Measurements from ENCODE around the gene TAF3.

Gene TAF3

DNA sequence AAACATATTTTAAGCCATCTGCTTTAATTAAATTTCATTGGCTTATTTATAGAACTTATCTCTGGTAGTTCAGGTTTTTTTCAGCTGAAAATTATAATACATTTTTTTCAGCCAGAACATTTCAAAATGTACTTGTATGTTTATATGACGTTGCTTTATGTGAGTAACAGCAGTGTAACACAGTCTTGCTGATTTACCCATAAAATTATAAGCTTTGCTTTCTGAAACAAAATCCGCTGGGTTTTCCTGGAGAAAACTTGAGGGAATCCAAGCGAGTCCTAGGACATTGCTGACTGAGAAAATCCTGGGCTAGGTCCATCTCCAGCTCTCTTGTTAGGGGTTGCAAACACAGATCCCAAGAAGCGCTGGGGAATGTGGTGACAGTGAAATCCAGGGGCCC is 124.0 kb downstream of the TAF3 start:
- no peak for DNase-seq

GRCh38 chr10:7942859-7943258 is 124.6 kb downstream of the TAF3 start:
- no peak for DNase-seq

GRCh38 chr10:7944215-7944480 is 125.8 kb downstream of the TAF3 start:
- DNase-seq: no peak

DNA sequence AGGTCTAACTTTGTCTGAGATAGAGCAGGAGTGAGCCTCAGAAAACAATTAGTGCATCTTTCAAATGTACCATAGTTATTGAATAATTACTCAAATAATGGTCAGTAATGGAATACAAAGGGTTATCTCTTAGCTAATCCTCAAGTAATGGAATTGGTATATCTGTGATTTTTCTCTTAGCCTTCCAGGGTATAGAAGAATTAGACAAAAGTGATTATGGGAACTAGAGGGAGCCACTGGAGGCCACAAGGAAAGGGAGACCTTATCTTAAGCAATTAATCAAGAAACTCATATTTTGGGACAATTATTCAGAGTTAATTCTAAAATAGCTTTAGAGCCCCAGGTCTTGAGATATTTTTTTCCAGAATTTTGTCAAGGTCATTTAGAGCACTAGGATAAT is 126.2 kb downstream of the TAF3 start:
- DNase-seq: no peak

- DNase-seq: no peak
These were observed 126.7 kb downstream of the TAF3 start for GRCh38 chr10:7945034-7945433.

DNA sequence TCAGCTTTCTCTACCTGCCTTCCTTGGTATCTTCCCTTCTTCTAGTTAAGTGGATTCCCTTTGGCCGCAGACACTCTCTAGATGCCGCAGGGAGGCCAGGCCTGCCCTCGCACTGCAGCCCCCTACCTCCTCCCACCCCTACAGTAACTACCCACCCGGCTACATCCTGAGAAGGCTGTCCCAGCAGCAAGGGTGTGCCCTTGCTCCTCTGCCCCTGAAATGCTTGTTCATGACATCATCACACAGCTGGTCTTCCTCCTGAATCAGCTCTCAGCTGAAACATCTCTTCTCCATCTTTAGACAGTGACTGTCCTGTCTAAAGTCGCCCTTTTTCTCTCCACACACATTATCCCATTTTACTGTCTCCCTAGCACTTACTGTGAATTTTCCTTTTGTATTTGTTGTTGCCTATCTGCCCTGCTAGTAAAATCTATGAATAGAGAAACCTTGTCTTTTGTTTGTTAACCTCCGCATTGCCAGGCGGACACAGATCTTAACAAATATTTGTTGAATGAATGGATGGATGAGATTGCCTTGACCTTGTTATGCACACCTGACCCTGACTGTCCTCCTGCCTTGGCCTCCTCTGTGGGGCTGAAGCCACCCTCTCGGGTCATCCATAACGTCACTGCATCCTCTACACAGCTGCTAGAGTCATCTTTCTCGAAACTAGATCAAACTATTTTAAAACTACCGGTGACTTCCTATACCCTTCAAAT is 127.3 kb downstream of the TAF3 start:
- peak; percentile 57 for DNase-seq

- DNase-seq: peak; percentile 69
These were observed 130.2 kb downstream of the TAF3 start for GRCh38 chr10:7948371-7949000.

DNA sequence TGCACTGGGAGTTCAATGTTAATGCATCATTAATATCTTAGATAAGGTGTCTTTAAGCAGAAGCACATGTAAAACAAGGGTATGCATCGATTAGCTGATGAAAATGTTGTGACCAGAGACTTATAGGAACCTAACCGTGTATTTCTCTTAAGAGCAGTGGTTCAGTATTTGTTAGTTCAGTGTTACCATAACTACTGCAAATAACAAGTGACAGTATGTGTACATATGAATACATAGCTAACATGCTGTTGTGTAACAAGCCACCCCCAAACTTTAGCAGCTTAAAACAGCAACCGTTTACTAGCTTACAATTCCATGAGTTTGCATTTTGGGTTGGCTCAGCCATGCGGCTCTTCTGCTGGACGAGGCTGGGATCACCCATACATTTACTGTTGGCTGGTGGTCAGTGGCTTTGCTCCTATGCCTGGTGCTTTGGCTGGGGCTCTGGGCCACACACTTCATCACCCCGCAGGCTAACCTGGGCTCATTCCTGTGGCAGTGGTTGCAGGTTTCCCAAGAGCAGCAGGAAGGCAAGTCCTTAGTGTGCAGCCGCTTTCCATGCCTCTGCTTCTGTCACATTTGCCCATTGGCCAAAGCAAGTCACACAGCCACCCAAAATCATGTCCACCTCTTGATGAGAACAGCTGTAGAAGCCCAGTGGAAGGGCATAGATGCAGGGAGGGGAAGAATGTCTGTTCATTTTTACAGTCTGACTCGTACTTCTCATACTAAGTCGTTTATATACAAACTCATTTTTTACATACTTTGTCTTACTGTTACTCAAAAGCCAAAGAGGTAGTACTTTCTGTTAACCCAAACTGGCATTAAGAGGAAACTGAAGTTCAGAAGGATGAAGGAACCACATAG is 132.9 kb downstream of the TAF3 start:
- DNase-seq: peak; percentile 80

GRCh38 chr10:7952266-7952665 is 134.0 kb downstream of the TAF3 start:
- DNase-seq: no peak

DNA sequence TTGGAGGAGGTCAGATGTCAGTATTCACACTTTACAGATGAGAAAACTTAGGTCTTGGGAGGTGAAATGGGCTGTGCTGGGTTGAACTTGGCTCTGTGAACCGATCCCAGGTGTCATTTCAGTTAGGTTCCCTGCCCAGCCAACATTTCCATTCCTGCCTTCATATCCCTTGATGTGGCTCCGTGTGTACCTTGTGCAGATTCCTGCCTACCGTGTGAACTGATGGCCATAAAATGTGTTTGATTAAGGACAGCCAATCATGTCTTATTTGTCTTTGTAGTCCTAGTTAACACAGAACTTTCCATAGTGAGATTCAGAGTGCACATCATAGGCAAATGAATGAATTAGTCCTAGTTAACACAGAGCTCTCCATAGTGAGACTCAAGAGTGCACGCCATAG is 135.1 kb downstream of the TAF3 start:
- DNase-seq: no peak

GRCh38 chr10:7955446-7955845 is 137.1 kb downstream of the TAF3 start:
- peak; percentile 21 for DNase-seq

DNA sequence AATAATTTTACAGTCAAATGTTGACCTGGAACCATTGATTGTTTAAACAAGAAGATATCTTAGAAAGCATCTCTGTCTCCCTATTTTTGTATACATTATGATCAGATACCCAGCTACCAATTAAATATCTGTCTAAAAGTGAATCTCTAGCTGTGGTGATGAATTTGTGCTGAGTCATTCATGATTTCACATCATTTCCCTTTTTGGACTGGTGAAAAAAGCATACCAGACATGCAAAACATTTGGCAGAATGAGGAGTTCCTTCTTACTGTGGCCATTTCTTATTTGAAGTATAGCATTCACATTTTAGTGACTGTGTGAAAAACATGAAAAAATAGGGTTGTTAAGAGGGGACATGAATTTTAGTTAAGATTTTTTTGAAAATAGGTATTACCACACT is 138.2 kb downstream of the TAF3 start:
- DNase-seq: peak; percentile 86

DNA sequence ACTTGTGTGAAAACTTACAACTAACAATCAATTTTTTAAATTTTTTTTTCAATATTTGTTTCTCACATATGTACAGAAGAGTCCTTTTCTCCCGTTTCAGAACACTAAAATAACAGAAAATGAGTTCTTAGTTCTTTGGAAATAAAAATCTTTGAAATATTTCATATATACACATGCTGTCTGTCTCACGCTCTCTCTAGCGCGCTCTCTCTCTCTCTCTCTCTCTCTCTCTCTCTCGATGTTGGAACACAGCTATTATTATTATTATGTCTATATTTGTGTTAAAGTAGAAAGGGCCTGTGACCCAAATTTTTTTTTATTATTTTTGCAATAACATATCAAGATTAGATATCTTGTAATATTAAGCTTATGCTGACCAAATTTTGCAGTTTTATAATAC is 139.3 kb downstream of the TAF3 start:
- DNase-seq: no peak

DNA sequence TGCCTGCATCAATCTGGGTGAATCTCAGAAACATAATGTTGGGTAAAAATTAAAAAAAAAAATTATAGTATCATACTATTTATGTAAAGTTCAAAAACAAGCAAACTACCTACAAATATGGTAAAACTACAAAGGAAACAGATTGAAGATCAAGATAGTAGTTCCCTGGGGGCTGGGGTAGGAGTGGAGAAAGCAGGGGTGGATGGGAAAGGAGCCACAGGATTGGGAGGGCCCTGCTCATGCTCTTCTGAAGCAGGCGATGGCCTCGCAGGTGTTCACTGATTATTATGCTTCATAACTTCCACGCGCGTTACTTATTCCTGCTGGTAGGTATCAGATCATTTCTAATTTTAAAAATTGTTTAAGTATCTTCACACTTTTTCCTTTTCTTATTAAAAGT is 140.1 kb downstream of the TAF3 start:
- no peak for DNase-seq

GRCh38 chr10:7960108-7960507 is 141.8 kb downstream of the TAF3 start:
- no peak for DNase-seq

- DNase-seq: no peak
These were observed 144.3 kb downstream of the TAF3 start for GRCh38 chr10:7962592-7962991.

- no peak for DNase-seq
These were observed 147.2 kb downstream of the TAF3 start for GRCh38 chr10:7965457-7965856.

DNA sequence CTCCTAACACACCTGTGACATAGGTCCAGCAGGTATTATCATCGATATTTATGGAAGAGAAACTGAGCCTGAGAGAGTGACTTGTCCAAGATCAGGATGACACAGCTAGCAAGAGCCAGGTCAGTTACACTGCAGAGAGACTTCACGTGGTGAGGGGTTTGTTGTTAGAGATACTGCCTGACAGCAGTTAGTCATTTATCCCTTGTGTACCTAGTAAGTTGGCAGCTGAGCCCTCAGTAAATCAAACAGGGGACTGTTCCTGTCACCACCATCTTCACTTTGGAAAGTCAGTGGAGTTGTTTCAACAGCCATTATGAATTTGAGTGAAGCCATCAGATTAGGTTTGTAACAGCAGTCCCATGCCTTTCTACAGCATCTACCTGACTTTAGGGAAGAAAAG is 148.7 kb downstream of the TAF3 start:
- no peak for DNase-seq

DNA sequence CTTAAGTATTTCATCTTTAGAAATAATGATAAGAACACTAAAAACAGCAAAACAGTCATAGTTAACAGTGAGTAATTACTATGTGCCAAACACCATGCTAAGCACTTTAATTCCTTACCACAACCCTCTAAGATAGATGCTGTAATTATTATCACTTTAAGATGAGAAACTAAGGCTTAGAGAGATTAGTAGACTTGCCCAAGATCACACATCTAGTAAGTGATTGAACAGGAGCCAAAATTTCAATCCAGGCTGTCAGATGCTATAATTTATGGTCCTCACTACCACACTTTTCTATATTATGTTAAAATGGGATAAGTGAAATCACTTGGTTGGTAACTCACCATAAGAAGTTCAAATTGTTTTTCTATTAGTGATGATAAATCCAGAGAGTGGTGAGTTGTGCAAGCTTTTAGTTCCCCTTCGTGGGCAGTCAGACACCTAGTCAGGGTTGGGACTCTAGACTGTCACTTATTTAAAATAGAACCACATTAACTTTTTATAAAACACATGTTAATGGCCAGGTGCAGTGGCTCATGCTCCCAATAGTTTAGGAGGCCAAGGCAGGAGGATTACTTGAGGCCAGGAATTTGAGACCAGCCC is 150.3 kb downstream of the TAF3 start:
- no peak for DNase-seq

- DNase-seq: no peak
These were observed 151.3 kb downstream of the TAF3 start for GRCh38 chr10:7969623-7970022.

DNA sequence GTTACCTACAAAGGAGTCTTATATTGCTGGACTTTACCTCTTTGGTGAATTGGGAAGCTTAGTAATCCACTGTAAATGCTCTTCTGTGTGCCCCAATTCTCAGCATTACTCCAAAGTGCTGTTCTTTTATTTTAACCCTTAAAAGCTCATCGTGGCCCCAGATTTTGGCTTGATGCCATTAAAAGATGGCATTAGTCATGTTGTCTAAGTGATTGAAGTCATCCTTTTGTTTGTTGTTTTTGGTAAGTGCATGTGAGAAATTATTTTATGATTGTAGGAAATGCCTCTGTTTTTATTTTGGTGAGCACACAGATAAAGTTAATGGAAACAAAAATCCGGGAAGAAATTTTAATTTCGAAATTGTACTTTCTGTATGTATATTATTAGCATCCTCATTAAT is 153.6 kb downstream of the TAF3 start:
- DNase-seq: no peak

DNA sequence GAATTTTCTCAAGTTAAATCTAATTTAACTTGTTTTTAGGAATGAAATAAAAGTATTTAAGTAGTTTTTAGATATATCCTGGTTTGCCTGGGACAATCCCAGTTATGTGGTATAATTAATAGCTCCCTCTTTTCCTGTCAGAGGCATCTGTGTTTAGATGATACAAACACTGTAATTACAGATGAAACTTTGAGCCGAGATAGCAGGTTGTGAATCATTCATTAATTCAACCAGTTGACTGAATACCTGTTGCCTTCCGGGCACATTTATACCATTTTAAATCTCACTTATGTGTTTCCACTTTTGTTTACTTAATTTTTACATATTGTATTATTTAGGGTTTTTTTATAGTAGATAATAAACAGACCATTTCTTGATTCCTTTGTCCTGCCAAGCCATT is 154.1 kb downstream of the TAF3 start:
- no peak for DNase-seq

DNA sequence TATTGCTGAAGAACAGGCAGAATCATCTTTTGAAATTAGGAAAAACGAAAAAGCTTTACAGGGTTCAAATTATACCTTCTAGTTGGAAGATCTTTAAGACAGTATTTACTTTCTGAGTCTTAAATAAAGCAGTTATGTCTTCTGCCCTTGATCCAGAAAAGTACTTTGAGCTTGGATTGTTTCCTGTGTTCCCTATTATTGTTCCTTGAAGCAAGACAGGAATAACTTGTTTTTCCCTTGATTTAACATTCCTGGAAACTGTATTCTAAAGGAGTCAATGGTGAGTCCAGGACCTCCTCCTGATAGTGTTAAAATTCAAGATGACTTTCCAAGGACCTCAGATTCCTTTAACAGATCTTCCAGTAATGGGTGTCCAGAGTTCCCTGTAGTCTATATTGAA is 161.9 kb downstream of the TAF3 start:
- DNase-seq: no peak

GRCh38 chr10:7982727-7983126 is 164.4 kb downstream of the TAF3 start:
- no peak for DNase-seq
